ENCODE data around the gene SPHK2.
A peak's percentile ranks its signal among the peaks of the same experiment; 100 is the strongest.

- no peak for TF ChIP-seq ZNF335 (tag by site-specific recombination; conservative IDR thresholded peaks at IDR 0.05)
- TF ChIP-seq CTCF (tag by site-specific recombination; IDR thresholded peaks at IDR 0.05): peak; percentile 39; the same call in 1 of the 2 replicates
- TF ChIP-seq SETDB1 (IDR thresholded peaks at IDR 0.05; ENCODE audit: insufficient read length, low read length): no peak
- TF ChIP-seq, protein P1, sequence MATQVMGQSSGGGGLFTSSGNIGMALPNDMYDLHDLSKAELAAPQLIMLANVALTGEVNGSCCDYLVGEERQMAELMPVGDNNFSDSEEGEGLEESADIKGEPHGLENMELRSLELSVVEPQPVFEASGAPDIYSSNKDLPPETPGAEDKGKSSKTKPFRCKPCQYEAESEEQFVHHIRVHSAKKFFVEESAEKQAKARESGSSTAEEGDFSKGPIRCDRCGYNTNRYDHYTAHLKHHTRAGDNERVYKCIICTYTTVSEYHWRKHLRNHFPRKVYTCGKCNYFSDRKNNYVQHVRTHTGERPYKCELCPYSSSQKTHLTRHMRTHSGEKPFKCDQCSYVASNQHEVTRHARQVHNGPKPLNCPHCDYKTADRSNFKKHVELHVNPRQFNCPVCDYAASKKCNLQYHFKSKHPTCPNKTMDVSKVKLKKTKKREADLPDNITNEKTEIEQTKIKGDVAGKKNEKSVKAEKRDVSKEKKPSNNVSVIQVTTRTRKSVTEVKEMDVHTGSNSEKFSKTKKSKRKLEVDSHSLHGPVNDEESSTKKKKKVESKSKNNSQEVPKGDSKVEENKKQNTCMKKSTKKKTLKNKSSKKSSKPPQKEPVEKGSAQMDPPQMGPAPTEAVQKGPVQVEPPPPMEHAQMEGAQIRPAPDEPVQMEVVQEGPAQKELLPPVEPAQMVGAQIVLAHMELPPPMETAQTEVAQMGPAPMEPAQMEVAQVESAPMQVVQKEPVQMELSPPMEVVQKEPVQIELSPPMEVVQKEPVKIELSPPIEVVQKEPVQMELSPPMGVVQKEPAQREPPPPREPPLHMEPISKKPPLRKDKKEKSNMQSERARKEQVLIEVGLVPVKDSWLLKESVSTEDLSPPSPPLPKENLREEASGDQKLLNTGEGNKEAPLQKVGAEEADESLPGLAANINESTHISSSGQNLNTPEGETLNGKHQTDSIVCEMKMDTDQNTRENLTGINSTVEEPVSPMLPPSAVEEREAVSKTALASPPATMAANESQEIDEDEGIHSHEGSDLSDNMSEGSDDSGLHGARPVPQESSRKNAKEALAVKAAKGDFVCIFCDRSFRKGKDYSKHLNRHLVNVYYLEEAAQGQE (tag by site-specific recombination; IDR thresholded peaks at IDR 0.05): no peak
- no peak for TF ChIP-seq ZNF624 (tag by site-specific recombination; IDR thresholded peaks at IDR 0.05)
- TF ChIP-seq MYNN (tag by site-specific recombination; IDR thresholded peaks at IDR 0.05; ENCODE audit: borderline replicate concordance): no peak
- TF ChIP-seq ZNF23 (tag by site-specific recombination; IDR thresholded peaks at IDR 0.05; ENCODE audit: borderline replicate concordance): peak; percentile 14; the same call in 1 of the 2 replicates
- no peak for TF ChIP-seq ZNF10 (tag by site-specific recombination; IDR thresholded peaks at IDR 0.05)
- TF ChIP-seq ZEB2 (tag by site-specific recombination; IDR thresholded peaks at IDR 0.05): no peak
- TF ChIP-seq, protein P2, sequence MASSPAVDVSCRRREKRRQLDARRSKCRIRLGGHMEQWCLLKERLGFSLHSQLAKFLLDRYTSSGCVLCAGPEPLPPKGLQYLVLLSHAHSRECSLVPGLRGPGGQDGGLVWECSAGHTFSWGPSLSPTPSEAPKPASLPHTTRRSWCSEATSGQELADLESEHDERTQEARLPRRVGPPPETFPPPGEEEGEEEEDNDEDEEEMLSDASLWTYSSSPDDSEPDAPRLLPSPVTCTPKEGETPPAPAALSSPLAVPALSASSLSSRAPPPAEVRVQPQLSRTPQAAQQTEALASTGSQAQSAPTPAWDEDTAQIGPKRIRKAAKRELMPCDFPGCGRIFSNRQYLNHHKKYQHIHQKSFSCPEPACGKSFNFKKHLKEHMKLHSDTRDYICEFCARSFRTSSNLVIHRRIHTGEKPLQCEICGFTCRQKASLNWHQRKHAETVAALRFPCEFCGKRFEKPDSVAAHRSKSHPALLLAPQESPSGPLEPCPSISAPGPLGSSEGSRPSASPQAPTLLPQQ (tag by site-specific recombination; IDR thresholded peaks at IDR 0.05): no peak
- TF ChIP-seq TCF7L2 (IDR thresholded peaks at IDR 0.05; ENCODE audit: borderline replicate concordance, low read depth, low read length): no peak
- TF ChIP-seq ZNF274 (IDR thresholded peaks at IDR 0.05; ENCODE audit: low read length): no peak
- TF ChIP-seq ZNF274 (tag by site-specific recombination; IDR thresholded peaks at IDR 0.05; ENCODE audit: borderline replicate concordance): 0 out of 2 replicates have a peak, but pooled peaks have one; percentile 44
Measured at GRCh38 chr19:48645620-48646000, 26.3 kb downstream of the SPHK2 start.

Measured in HEK293 (cell line).